ENCODE data around the gene RTTN. TPM values are rescaled to one million over a fixed set of nuclear protein-coding genes. Genes with fewer than 3 reads are reported as not detected.

The RTTN gene
- polyA plus RNA-seq, 3 donors = 0.22 to 2.7 (median 0.25) TPM

DNA sequence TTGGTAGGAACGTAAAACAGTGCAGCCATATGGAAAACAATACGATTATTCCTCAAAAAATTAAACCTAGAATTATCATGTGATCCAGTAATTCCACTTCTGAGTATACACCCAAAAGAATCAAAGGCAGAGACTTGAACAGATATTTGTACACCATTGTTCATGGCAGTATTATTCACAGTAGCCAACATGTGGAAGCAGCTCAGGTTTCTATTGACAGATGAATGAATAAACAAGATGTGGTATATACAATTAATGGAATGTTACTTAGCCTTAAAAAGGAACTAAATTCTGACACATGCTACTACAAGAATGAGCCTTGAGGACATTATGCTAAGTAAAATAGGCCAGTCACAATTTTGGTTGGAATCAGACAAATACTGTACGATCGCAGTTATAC is 14.2 kb upstream of the RTTN start:
- Histone ChIP-seq H3K9me3 (replicated peaks in 1 of 2; ENCODE audit: control insufficient read depth in 1 of 2, insufficient read depth in 1 of 2, low read length in 2 of 2) (no peaks in the 10 kb centered on the region), H3K9ac (ENCODE audit: insufficient read depth, low read length, poor library complexity, severe bottlenecking) (no peak overlapping the region), H3K79me2 (ENCODE audit: insufficient read depth, low read length) (no peaks in the 10 kb centered on the region), H3K27me3 (ENCODE audit: control insufficient read depth in 2 of 2, insufficient read depth in 2 of 2, low read length in 2 of 2) (peaks cover 16 to 23% of the 10 kb centered on the region in 2 donors), H2AFZ (ENCODE audit: insufficient read depth, low read depth, low read length, poor library complexity, severe bottlenecking) (no peak overlapping the region), H3K4me3 (replicated peaks in 1 of 3; ENCODE audit: low read depth in 2 of 3, low read length in 3 of 3) (no peak overlapping the region), H3K4me2 (replicated peaks; ENCODE audit: extremely low read depth, low read length, poor library complexity, severe bottlenecking) (no peak overlapping the region), H3K36me3 (replicated peaks in 1 of 2; ENCODE audit: control insufficient read depth in 1 of 2, insufficient read depth in 2 of 2, low read length in 2 of 2) (no peaks in the 10 kb centered on the region), H3K4me1 (ENCODE audit: control insufficient read depth in 1 of 2, insufficient read depth in 2 of 2, low read length in 2 of 2) (no peaks in the 10 kb centered on the region), H4K20me1 (ENCODE audit: insufficient read depth, low read length) (no peaks in the 10 kb centered on the region), H3K27ac (ENCODE audit: low read depth in 1 of 2, low read length in 2 of 2) (no peak overlapping the region)
- Mint-ChIP-seq H3K36me3 (no peaks in the 10 kb centered on the region), H3K27me3 (ENCODE audit: low read depth in 3 of 3) (peaks cover 8 to 30% (median 24%) of the 10 kb centered on the region in 3 donors), H3K4me3 (no peak overlapping the region), H3K27ac (no peak overlapping the region), H3K9me3 (peaks cover 0 to 4% (median 0%) of the 10 kb centered on the region in 7 donors), H3K4me1 (no peaks in the 10 kb centered on the region)
- DNase-seq = no peak
- WGBS (ENCODE audit: insufficient coverage) = 100% methylated on average over 2 of the region's 4 CpGs
- intact Hi-C loops (cut with micrococcal nuclease) = no loop called here
- TF ChIP-seq, protein P1, sequence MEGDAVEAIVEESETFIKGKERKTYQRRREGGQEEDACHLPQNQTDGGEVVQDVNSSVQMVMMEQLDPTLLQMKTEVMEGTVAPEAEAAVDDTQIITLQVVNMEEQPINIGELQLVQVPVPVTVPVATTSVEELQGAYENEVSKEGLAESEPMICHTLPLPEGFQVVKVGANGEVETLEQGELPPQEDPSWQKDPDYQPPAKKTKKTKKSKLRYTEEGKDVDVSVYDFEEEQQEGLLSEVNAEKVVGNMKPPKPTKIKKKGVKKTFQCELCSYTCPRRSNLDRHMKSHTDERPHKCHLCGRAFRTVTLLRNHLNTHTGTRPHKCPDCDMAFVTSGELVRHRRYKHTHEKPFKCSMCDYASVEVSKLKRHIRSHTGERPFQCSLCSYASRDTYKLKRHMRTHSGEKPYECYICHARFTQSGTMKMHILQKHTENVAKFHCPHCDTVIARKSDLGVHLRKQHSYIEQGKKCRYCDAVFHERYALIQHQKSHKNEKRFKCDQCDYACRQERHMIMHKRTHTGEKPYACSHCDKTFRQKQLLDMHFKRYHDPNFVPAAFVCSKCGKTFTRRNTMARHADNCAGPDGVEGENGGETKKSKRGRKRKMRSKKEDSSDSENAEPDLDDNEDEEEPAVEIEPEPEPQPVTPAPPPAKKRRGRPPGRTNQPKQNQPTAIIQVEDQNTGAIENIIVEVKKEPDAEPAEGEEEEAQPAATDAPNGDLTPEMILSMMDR (IDR thresholded peaks at IDR 0.05) = no peak

DNA sequence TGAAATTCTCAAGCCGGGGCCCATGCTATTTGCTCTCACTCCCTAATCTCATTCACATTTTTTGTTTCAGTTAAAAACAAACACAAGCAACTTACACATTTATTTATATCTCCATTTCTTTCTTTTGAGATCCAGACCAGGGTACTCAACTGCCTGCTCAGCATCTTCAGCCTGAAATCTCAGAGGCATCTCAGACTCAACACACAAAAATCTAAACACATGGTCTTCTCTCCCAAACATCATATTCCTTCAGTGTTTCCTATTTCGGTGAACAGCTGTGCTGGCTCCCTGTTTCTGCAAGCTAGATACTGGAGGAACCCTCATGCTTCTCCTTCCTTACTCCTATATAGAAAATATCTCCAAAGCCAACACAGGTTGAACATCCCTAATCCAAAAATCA is 11.3 kb upstream of the RTTN start:
- Histone ChIP-seq H4K20me1 (ENCODE audit: insufficient read depth, low read length) (no peaks in the 10 kb centered on the region), H3K27me3 (ENCODE audit: control insufficient read depth in 2 of 2, insufficient read depth in 2 of 2, low read length in 2 of 2) (peaks cover 9 to 12% of the 10 kb centered on the region in 2 donors), H3K36me3 (replicated peaks in 1 of 2; ENCODE audit: control insufficient read depth in 1 of 2, insufficient read depth in 2 of 2, low read length in 2 of 2) (no peaks in the 10 kb centered on the region), H3K4me3 (replicated peaks in 1 of 3; ENCODE audit: low read depth in 2 of 3, low read length in 3 of 3) (no peak overlapping the region), H3K9me3 (replicated peaks in 1 of 2; ENCODE audit: control insufficient read depth in 1 of 2, insufficient read depth in 1 of 2, low read length in 2 of 2) (no peaks in the 10 kb centered on the region), H3K4me2 (replicated peaks; ENCODE audit: extremely low read depth, low read length, poor library complexity, severe bottlenecking) (no peak overlapping the region), H3K27ac (ENCODE audit: low read depth in 1 of 2, low read length in 2 of 2) (no peak overlapping the region), H2AFZ (ENCODE audit: insufficient read depth, low read depth, low read length, poor library complexity, severe bottlenecking) (no peak overlapping the region), H3K9ac (ENCODE audit: insufficient read depth, low read length, poor library complexity, severe bottlenecking) (no peak overlapping the region), H3K4me1 (ENCODE audit: control insufficient read depth in 1 of 2, insufficient read depth in 2 of 2, low read length in 2 of 2) (no peaks in the 10 kb centered on the region), H3K79me2 (ENCODE audit: insufficient read depth, low read length) (no peaks in the 10 kb centered on the region)
- H3K9me3 Mint-ChIP-seq = peaks cover 0 to 3% (median 0%) of the 10 kb centered on the region in 7 donors
- intact Hi-C loops (cut with micrococcal nuclease) = no loop called here
- DNase-seq = no peak
- no peaks in the 10 kb centered on the region for H3K4me1 Mint-ChIP-seq
- WGBS (ENCODE audit: insufficient coverage) = 89% methylated on average over 2 of the region's 2 CpGs
- peaks cover 13 to 20% (median 17%) of the 10 kb centered on the region in 3 donors for H3K27me3 Mint-ChIP-seq (ENCODE audit: low read depth in 3 of 3)
- H3K4me3 Mint-ChIP-seq = no peak overlapping the region
- H3K36me3 Mint-ChIP-seq = no peaks in the 10 kb centered on the region
- H3K27ac Mint-ChIP-seq = no peak overlapping the region
- TF ChIP-seq, protein P1 (IDR thresholded peaks at IDR 0.05) = no peak

Measured in CD14-positive monocyte (primary cell).